HG02678 (cell line): ENCODE measurements around the gene TREM2.
"Not testable (repeated sequence)": the region's sequence is repeated elsewhere in the genome, so short reads cannot be mapped to it uniquely, and the experiment has no call there.

Source experiments
- ATAC-seq: cut with Tn5 transposase; IDR thresholded peaks from one replicate; pipeline ENCODE4 v1.9.1; 2021; ENCODE audit warnings: mild to moderate bottlenecking, moderate library complexity; ENCODE audit not compliant: unreplicated experiment

The TREM2 gene

GRCh38 chr6:41162687-41163418 lies at the start of gene TREM2:
TSS of gene TREM2 (minus strand) at chr6:41163116. CDS start at chr6:41163082, 34 bp downstream.
- ATAC-seq = no peak

GRCh38 chr6:41209547-41210320 lies 46.8 kb upstream of the TREM2 start:
- ATAC-seq = no peak

- no peak for ATAC-seq
Observed at GRCh38 chr6:41208439-41209106, 45.7 kb upstream of the TREM2 start.

DNA sequence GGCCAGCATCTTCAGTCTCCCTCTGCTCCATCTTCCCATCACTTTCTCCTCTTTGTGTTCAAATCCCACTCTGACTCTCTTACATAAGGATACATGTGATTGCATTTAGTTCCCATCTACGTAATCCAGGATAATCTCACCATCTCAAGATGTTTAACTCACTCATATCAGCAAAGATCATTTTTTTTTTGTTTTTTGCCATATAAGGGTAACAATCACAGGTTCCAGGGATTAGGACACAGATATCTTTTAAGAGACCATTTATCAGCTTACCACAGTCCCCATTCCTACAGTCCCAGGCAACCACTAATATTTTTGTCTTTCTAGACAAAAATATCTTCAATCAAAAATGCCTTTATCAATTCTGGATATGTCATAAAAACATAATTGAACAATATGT lies 41.2 kb upstream of the TREM2 start:
- no peak for ATAC-seq

DNA sequence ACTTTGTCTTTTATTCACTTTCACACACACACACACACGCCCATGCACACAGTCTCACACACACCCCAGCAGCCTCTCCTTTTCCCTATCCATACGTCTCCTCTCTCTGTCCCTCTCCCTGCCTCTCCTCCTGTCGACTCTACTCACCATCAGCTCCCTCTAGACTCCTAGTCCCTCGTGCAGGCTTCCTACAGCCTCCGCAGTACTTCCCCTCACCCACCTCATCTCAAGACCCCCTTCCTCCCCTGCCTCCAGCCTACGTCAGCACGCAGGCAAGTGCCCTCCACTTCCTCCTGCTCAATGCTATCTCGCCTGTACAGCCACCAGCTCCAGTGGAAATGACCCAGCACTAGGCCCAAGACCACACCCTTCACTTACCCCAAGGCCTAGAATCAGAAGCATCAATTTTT lies 38.9 kb upstream of the TREM2 start:
- ATAC-seq = no peak

GRCh38 chr6:41200901-41201763 lies 38.2 kb upstream of the TREM2 start, which contains the start of gene TREML2:
TSS of gene TREML2 (minus strand) at chr6:41201149. CDS start at chr6:41201008, 141 bp downstream.
- peak; percentile 44 for ATAC-seq

GRCh38 chr6:41200296-41200900 lies 37.5 kb upstream of the TREM2 start:
- peak; percentile 35 for ATAC-seq

DNA sequence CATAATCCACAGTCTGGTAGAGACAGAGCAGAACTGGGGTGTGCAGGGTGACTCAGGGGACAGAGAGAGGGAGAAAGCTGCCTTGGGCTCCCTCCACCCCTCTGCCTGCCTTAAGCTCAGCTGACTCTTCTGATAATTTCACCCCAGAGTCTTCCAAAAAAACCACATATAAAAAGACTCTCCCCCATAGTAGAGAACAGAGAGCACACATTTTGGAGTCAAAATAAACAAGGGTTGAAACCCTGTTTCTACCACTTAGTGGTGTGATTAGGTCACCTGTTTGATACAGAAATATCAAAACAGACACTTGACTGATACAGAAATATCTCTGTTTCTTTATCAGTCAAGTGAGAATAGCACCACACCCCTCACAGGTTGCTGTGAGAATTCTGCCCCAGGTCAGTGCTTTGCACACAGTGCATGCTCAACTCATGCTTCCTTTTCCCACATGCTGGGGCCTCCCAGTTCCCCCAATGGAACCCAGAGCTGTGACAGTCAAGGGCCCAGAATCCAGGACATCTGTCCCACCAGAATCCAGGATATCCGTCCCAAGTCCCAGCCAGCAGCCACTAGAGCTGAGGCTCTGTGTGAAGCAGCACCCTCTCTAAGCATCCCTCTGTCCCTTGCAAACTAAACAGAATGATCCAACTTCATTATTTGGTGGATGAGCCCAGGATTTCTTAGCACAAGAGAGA lies 36.8 kb upstream of the TREM2 start:
- no peak for ATAC-seq

DNA sequence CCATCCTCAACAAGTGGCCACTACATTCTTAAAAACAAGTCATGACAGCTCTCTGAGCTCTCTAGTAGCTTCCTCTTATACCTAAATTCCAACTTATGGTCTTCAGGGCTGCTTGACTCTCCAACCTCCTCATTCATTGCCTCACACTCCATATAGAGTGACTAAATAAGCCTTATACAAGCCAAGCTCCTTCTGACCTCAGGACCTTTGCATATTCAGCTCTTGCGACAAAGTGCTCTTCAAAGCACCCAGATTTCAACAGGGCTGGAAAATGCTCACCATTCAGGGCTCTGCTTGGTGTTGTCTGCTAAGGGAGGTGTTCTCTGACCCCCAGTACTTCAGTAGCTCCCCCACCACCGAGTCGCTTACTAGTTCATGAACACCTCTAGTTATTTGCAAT lies 34.3 kb upstream of the TREM2 start:
- no peak for ATAC-seq

- no peak for ATAC-seq
Observed at GRCh38 chr6:41194386-41194785, 31.5 kb upstream of the TREM2 start.

- no peak for ATAC-seq
Observed at GRCh38 chr6:41193884-41194283, 31.0 kb upstream of the TREM2 start.

DNA sequence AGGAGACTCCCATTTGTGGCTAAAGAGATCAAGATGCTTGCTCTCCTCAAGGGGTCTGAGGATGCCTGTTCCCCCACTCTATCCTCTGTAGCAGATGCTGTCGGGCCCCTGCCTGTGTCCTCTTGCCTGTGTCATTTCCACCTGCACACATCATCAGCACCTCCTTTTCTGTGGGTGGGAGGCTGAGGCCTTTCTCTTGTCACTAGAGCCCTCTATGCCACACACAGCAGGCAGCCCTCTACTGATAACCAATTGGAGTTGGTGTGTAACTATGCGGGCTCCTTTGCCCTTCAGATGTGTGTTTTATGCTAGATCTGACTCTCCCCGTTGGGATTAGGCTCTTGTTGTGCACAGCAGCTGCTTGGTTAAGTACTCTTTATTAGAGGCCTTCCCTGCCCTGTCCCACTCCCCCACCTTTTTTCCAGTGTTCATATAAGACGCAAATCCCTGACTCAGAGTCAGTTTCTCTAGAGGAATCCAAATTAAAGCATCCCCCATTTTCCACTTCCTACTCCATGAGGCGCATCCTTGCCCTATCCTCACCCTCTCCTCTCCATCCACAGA lies 30.3 kb upstream of the TREM2 start:
- ATAC-seq = no peak

GRCh38 chr6:41191569-41191968 lies 28.7 kb upstream of the TREM2 start:
- ATAC-seq = no peak

DNA sequence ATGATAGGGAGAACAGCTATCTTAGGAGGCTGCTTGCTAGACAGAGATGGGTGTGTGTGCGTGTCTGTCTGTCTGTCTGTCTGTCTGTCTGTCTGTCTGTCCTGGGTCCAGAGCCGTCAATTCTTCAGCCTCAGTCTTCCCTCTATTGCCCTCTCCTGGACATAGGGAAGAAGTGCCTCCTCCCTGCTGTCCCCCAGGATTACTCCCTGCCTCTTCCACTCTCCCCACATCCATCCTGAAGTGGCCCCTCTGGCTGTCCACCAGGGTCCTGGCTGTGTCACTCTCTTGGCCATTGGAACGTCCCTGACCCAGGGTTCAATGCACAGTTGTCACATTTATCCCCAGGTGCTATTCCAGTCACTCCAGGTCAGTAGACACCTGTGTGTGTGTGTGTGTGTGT lies 27.9 kb upstream of the TREM2 start:
- no peak for ATAC-seq

- ATAC-seq = no peak
Observed at GRCh38 chr6:41189967-41190366, 27.1 kb upstream of the TREM2 start.

GRCh38 chr6:41189046-41189445 lies 26.1 kb upstream of the TREM2 start:
- ATAC-seq = not testable (repeated sequence)

DNA sequence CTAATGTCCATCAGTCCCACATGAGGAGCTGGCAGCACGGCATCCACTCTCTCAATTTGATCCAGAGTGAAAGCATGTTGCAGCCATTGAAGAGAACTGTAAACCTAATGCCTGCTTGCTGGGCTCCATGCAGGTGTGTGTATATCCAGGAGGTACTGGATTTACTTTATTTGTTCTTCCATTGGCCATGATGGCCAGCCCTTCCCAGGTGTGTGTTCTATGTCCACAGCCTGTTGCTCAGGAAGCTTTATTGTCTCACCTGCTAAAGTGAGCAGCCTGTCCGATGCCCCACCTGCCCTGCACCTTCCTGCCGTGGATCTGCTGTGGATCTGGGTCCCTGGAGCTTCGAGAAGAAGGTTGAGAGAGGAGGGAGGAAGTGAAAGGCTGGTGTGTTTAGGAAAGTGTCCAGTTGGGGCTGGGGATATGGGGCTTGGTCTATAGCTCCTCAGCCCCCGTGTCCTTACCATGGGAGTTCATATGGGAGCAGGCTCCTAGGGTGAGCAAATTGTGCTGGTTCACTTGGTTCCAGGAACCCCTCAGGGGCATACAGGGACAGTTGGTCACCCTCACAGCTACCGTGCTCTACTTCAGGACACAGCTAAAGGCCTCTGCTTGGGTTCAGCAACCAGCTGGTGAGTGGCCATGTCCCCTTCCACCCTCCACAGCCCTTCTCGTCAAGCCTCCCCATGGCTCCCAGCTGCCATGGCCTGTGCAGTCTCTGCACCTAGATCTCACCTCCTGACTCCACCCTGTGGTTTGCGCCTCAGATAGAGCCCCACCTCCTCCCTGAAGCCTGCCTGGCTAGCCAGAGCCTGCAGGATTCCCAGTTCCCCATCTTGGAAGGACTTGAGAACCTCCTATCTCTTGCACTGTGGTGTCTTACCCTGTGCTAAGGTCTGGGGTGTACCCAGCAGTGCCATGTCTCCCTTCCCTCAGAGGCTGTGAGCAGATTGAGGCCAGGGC lies 25.3 kb upstream of the TREM2 start:
- no peak for ATAC-seq

DNA sequence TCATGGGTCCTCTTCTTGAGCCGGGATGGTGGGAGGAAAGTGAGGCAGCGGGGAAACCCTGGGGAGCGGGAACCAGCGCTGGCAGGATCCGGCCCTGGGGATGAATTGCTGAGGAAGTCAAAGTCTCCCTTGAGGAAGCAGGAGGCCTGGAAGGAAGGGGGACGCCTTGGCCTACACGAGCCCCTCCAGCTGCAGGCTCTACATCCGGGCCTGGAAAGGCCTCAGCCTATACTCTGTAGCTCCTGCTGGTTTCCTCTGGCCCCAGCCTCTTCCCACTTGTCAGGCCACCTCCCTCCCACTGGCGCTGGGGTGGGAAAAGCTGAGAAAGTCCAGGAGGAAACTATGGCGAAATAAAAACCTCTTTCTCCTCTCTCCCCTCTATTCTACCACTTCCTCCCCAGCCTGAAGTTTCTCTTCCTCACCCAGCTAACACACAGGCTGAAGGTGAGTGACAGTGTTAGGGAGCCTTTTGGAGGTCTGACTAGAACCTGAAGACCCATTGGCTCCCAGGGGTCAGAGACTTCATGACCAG lies 23.2 kb upstream of the TREM2 start:
- no peak for ATAC-seq
